NCI-H1417 treated with DMSO at 0.1 percent for 48 hours (cell line): ENCODE data around the gene CLEC19A.
"Not testable (repeated sequence)": the region's sequence is repeated elsewhere in the genome, so short reads cannot be mapped to it uniquely, and the experiment has no call there.

Experiments
- DNase-seq: peaks from one replicate; lab custom pipeline; 2025; lab: John Stamatoyannopoulos, UW

Gene CLEC19A

DNA sequence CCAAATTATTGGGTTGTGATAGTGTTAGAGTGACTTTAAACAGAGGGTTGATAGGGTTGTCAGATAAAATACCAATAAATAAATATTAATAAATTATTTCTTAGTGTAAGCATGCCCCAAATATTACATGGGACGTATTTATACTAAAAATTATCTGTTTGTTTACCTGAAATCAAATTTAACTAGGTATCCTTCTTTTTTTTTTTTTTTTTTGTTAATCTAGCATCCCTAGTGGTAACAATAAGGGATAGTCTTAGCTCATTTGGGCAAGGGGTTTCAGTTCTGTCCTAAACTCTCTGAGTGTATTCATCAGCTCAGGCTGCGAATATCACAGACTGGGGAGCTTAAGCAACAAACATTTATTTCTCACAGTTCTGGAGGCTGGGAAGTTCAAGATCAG is 1.3 kb downstream of the CLEC19A start:
- no peak for DNase-seq

DNA sequence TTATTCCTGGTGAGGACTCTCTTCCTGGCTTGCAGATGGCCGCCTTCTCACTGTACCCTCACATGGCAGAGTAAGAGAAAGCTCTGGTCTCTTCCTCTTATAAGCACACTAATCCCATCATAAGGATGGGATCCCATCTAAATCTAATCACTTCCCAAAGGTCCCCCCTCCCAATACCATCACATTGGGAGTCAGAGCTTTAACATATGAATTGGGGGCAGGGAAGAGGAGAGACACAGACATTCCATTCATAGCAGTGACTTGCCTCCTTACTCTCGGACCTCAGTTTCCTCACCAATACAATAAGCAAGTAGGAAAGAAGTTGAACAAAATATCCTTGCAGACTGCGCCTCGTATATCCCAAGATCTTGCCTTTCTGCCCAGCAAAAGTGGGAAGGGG is 1.7 kb downstream of the CLEC19A start:
- no peak for DNase-seq

DNA sequence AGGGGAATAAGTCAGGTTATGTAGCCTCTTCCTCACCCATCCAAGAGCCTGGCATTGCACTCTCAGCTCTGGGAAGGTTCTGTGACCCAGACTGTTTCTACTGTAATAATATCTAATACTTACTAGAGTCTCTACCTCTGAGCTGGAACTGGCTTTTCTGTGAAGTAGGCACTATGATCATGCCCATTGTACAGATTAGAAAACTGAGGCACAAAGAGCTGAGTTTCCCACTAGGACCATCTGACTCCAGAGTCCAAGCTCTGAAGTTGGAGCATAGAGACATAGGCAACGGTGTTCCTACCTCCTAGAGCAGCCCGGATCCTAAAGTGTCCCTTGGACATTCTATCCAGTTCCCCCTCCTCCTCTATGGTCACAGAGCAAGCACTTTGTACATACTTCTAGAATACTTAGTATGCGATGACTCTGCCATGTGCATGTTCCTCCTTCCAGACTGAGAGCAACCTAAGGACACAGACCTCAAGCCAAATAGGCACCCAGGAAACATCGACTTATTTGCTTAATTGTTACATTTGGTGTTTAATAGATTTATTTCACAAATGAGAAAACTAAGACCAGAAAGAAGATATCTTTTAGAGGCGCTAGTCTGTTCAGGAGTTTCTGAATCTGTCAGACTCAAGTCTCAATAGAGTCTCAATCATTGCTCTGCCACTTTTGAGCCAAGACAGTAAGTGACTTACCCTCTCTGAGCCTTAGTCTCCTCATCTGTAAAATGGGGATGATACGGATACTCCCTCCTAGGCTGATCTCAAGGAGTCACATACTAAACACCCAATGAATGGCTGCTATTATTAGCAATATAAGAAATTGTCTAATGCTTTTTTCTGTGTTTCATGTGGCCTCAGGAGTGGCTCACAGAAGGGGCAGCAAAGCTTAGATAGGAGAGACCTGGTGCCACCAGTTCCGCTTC is 3.6 kb downstream of the CLEC19A start:
- DNase-seq, result no peak

DNA sequence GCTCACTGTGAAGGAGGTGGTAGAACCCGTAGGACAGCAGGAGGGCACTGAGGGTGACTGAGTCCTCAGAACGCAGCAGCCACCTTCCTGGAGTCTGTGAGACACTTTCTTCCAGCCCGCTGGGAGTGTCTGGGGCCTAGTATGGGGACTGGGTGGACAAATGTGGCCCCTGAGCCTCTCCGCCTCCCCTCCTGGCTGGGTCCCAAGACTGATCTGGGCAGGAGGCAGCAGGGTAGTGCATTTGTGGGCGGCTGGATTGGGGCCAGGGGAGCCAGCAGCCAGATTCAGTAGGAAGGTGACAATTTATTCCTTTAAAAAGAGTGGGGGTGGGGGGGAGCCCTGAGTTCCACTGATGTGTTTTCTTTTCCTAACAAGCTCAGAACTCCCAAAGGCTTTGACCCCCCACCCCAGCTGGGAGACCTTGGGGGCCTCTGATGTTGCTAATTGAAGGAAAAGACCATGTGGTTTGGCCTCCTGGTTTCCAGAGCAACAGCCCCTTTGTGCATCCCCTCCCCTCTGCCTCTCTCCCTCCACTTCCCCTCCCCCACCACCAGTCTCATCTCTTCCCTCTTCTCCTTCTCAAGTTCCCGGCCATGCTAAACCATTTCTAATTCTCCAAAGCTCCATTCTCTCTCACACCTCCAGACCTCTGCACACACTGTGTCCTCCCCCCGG is 4.4 kb downstream of the CLEC19A start:
- DNase-seq, result no peak

DNA sequence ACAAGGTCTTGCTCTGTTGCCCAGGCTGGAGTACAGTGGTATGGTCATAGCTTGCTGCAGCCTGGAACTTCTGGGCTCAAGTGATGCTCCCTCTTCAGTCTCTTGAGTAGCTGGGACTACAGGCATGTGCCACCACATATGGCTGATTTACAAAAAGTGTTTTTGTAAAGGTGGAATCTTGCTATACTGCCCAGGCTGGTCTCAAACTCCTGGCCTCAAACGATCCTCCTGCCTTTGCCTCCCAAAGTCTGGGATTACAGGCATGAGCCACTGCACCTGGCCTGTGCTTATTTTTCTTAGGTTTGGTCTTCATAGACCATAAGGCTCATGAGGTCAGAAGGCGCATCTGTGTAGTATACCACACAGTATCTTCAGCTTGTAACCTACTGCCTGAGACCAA is 5.3 kb downstream of the CLEC19A start:
- DNase-seq, result no peak

DNA sequence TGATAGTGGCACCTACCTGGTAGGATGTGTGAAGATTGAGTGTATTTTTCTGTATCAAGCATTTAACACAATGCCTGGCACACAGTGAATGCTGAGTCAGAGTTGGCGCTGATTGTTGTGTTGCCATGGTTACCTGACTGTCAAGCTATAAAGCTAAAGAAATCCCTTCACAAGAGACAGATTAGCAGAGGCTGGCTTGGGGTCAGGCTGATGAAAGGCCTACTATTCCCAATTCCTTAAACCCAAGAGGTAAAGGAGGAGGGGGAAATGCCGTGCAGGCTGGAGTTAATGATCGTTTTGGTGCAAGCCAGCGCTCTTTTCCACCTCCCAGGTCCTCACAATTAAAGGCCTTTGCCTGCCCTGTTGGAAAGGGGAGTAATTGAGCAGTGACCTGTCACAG is 5.9 kb downstream of the CLEC19A start:
- DNase-seq, result no peak

DNA sequence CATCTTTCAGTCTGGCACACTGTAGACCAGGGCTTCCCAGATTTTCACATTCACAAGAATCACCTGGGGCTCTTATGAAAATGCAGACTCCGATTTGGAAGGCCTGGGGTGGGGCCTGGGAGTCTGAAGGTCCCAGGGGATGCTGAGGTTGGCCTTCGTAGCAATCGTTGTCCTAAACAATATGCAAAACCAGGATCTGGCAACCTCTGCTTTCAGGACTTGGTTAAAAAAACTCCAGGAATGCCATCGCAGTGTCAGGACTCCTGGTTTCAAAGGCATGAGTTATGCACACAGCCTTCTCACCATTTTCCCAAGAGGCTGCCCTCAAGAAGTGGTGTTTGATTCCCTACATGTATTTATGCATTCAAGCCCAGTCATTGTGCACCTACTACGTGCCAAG is 6.7 kb downstream of the CLEC19A start:
- DNase-seq, result no peak

DNA sequence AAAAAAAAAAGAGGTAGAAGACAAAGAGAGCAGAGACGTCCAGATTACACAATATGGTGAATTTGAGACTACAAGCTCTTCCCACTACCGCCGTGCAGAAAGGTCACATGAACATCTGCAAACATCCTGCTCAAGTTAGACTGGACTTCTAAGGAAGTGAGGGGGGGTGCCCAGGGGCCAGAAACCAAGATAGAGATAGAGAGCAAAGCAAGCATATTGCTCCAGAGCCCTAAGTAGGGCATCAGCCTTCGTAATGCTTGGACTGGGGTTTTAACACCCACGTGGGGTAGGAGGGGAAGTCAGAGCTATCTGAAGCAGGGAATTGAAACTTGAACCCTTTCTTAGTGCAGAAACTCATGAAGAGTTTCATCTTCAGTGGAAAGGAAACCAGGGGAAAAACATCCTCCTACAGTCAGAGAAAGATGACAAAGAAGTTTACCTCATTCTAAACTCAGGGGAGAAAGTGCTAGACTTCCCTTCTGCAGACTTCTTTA is 8.7 kb downstream of the CLEC19A start:
- DNase-seq, result no peak

DNA sequence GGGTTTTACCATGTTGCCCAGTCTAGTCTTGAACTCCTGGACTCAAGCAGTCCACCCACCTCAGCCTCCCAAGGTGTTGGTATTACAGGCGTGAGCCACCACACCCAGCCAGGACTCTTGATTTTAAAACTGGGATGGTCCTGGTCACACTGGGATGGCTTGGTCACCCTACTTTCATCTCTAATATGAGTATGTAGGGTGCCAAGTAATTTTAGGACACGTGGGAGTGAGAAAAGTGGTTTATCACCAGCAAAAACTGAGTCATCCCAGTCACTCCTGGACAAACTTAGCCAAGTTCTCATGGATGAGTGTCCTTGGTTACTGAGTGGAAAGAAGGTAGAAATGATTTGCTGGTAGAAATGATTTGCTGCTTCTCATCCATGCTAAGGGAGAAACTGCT is 9.9 kb downstream of the CLEC19A start:
- DNase-seq, result no peak

DNA sequence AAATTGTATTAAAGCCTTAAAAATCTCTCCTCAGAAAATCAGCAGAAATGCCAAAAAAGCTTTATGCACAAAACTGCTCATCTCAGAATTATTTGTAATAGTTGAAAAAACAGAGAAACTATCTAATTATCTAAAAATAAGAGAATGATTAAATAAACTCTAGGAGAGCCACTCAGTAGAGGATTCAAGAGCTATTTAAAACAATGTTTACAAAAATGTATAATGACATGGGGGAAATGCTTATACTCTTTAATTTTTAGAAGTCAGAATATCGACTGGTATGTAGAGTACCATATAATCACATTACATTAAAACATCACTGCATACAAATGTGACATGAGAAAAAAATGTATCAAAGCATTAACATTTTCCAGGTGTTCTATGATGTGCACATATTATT is 11.9 kb downstream of the CLEC19A start:
- DNase-seq, result no peak

DNA sequence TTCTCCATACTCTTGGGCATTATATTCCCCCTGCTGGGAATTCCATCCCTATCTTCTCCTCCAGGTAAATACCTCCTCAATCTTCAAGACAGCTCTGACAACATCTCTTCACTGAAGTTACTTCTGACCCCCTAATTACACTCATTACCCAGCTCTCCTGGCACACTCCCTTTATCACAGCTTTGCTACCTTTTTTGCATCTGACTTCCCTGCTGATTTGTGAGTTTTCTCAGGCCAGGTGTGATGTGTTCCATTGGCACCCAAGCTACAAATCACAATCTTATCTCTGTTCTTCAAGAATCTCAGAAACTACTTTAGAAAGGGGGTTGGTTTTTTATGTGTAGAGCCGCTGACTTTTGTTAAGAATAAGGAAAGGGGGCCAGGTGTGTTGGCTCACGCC is 14.0 kb downstream of the CLEC19A start:
- DNase-seq, result no peak

DNA sequence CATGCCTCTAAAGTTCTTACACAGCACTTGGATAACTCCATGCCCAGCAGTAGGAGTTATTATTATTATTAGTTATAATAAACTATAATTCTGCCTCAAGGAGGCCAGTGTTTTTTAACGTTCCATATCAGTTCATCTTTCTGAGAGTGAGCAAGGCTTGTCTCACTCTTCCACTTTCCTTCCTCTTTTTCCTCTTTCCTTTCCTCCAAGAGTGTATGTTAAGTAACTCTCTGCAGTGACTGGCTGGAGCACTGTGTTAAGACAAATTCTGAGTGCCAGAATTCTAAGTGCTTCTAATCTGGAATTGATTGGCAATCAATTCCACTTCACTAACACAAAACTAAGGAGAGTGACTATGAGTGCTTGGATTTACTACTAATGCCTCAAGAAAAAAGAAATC is 16.4 kb downstream of the CLEC19A start:
- DNase-seq, result no peak

DNA sequence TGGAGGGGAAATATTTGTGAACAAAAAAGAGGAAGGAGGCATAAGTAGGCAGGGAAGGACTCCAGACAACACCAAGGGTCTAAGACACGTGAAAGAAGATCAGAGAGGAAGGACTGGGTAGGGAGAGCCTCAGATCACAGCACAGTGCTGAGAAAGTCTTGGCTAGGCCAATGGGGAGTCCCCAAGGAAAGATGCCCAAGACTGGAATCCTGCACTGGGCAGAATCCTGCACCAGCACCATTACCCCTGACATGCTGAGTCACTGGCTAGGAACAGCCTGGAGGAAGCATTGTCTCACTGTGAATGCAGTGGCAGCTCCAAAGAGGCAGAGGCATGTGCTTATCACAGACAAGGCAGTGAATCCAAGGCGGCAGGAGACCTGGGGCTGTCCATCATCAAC is 19.2 kb downstream of the CLEC19A start:
- no peak for DNase-seq

DNA sequence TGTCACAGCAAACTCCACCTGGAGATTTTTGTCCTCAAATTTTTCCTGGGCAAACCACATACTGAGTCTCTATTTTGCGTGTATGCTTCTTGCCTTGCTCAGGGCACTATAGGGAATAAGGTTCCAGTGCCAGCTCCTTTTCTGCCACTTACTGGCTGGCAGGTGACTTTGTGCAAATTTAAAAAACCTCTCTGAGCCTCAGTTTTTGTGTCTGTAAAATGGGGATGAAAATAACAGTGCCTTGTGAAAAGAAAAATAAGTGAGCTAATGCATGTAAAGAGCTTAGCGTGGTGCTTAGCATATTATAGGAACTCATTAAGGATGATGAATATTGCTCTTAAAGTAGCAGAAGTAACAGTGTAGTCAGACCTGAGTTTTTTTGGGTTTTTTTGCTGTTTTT is 19.9 kb downstream of the CLEC19A start:
- no peak for DNase-seq

DNA sequence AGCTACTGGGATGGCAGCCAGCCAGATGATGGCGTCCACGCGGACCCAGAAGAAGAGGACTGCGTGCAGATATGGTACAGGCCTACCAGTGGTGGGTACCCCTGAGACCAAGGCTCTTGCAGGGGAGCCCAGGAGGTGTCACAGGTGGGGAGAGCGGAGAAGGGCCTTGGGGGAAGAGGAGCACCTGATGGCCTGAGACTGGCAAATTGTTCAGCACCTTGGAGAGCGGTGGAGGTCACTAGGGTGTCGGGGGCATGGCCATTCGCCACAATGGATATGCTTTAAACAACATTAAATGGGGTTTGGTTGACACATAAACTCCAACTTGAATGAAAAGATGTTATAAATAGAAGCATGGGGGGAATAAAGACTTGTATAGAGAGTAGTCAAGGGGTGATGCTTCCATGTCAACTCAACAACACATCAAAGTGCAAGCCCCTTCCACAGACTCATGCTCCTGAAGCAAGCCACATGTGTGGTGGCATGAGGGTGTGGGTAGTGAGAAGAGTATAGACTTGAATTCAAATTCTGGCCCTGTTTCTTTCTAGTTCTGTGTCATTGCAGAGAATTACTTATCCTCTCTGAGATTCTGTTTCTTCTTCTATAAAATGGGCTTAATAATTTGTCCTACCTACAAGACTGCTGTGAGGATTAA is 22.2 kb downstream of the CLEC19A start:
- no peak for DNase-seq

DNA sequence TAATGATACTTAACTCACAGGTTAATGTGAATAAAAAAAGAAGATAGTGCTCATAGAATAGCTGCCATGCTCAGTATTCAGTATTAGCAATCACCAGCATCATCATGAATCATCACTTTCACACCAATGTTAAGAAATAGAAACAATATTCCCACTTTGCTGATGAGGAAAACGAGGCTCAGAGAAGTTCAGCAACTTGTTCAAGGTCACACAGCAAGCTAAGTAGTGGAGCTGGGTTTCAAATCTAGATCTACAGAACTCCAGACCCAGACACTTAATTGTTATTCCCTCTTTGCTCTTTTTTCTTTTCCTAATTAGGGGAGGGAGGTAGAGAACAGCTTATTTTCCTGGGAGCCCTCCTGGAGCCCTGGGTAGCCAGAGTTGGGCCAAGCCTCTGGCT is 22.9 kb downstream of the CLEC19A start:
- DNase-seq, result no peak

DNA sequence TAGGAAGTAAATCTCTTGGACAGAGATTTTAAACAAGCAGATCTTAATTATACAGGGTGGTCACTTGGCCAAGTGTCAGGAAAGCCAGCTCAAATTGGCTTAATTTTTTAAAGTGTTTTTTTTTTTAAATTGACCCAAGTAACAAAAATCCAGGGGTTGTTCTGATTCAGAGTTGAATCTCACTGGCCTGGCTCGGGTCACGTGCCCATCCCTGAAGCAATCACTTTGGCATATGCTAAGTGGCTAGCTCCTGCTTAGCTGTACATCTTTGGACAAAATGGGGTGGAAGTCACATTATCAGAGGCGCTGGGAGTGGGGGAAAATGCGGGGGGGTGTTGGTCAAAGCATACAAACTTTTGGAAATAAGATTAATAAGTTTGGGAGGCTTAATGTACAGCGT is 23.6 kb downstream of the CLEC19A start:
- no peak for DNase-seq

DNA sequence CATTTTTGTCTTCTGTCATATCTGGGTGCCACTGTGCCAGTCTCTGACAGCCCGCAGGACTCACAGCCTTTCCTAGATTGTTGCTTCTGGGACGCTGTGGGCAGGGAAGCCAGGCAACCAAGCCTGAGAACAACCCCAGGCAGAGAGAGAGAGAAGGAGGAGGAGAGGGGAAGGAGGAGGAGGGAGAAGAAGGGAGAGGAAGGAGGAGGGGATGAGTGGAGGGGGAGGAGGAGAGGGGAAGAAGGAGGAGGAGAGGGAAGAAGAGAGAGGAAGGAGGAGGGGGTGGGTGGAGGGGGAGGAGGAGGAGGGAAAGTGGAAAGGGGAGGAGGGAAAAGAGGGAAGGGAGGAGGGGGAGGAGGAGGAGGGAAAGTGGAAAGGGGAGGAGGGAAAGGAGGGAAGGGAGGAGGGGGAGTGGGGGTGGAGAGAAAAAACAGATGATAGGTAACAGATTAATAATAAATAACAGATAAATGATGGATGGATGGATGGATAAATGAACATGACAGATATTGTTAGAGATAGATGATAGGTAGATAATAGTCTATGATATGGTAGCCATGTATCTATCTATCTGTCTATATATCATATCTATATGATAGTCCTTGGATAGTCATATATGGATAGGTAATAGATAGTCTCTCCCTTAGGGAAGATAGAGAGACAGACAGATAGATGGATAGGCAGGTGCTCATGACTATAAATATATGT is 29.3 kb downstream of the CLEC19A start:
- DNase-seq, result no peak

DNA sequence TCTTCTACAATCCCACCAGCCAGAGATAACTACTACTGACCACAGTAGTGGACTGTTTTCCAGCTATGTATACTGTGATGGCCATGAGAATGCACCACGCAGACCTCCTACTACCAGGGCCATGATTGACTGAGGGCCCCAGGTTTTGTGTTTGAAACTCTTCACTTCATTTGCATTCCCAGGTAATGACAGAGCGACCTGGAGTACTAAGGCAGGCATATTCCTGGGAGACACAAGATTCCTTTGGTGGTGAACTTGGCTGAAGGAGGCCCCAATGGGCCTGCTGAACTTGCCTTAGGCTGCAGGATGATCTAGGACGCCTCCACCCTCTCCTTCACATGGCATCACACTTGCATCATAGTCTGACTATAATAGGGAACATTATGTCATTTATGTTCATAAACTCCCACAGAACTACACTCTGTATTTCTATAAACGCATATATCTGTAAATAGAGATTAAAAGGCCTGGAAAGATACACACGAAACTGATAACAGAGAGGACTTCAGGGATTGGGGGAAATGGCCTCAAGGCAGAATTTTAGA is 30.4 kb downstream of the CLEC19A start:
- DNase-seq, result no peak

DNA sequence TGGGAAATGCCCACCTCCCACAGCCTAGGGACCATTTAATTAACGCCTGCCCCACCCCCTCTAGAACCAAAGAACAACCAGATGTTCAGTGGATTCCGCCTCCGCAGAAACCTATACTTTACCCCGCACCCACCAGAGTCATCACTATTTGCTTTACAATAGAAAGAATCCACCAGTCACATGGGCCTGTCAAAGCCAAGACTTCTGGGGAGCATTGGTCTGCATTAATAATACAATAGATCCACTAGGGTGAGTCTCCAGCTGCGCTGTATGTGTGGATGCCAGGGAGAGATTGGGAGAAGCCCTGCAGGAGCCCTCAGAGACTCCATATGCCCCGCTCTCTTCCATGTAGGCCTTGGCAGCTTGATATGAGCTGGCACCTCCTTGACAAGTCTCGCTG is 31.3 kb downstream of the CLEC19A start:
- DNase-seq, result no peak

DNA sequence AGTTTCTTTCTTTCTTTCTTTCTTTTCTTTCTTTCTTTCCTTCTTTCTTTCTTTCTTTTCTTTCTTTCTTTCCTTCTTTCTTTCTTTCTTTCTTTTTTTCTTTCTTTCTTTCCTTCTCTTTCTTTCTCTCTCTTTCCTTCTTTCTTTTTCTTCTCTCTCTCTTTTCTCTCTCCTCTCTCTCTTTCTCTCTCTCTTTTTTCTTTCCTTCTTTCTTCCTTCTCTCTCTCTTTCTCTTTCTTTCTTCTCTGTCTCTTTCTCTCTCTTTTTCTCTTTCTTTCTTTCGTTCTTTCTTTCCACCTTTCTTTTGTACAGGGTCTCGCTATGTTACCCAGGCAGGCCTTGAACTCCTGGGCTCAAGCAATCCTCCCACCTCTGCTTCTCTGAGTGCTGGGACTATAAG is 35.7 kb downstream of the CLEC19A start:
- not testable (repeated sequence) for DNase-seq

DNA sequence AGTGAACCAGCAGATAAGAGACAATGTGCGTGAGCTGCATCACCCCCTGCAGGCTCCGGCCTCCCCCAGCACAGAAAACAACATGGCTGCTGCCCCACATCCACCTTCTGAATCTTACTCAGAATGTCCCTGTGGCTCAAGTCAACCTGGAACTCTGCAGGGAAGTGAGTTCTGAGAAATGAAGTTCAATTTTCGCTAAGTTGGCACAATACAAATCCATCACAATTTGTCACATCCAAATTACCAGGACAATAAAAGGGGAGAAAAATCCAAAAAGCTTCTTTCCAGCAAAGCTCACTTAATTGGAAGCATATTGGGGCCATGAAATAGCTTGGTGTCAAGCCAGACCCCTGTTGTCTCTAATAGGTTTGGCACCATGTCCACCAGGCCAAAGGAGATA is 38.1 kb downstream of the CLEC19A start:
- DNase-seq, result no peak
